A204.1 (cell line): ENCODE data around the gene ENAH.
"Not testable (repeated sequence)": the region's sequence is repeated elsewhere in the genome, so short reads cannot be mapped to it uniquely, and the experiment has no call there.

Experiments used
- FAIRE-seq: peaks from 2 replicates; lab custom pipeline; 2012; peaks lifted over from hg19 to GRCh38; lab: Jason Lieb, UNC

Gene ENAH

DNA sequence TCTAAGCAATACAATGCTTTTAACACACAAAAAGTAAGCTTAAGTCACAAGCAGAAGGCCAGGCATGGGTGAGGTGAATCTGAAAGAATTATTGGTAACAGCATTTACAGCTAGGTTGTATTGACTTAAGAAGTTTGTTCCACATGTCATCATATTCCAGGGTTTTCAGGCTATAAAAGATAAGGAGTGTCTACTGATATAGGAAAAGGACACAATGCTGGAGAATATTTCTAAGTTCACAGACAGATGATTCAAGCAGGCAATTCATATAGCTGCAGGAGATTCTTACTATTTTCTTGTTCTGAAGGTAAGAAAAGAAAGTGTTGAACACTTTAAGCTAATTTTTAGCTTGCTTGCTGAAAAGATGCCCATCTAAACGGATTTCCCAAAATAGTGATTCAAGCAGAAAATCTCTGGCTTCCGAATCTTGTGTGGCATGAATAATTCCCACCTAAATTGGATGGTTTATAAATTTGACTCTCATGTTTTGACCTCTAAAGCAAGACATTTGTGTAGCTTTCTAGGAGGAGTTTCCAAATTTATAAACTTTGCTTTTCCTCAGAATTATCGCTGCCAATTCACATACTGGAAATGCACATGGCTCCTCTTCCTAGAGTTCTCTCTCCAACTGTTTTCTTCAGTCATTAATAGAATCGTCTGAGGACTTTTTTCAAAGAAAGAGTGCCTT lies 129.5 kb downstream of the ENAH start:
- FAIRE-seq, result no peak

DNA sequence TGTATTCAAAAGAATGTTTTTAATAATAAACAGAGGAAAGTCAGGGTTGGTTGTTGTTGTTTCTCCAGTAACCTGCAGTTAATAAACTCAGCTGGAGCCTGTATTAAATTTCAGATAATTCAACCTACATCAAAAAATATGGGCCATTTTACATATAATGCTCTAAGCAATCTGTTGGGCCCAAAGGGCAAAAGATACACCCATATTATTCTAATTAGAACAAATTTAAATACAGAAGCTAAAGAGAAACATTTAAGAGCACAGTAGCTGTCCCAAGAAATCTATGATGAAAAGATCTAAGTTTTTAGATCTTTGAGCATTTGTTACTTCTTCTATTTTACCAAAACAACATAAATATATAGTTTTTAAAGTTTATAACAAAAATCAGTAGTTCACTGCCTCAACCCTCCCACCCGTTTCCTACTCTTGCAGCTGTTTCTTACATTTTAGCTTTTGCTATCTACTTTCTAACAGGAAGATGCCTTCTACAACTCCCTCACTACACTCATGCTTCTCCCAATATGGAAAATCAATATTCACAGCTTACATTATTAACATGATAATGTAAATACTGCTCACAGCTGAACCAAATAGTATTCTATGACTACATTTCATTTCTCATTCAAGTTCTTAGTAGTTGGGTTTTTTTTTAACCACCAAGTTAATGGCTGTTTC lies 130.2 kb downstream of the ENAH start:
- no peak for FAIRE-seq

DNA sequence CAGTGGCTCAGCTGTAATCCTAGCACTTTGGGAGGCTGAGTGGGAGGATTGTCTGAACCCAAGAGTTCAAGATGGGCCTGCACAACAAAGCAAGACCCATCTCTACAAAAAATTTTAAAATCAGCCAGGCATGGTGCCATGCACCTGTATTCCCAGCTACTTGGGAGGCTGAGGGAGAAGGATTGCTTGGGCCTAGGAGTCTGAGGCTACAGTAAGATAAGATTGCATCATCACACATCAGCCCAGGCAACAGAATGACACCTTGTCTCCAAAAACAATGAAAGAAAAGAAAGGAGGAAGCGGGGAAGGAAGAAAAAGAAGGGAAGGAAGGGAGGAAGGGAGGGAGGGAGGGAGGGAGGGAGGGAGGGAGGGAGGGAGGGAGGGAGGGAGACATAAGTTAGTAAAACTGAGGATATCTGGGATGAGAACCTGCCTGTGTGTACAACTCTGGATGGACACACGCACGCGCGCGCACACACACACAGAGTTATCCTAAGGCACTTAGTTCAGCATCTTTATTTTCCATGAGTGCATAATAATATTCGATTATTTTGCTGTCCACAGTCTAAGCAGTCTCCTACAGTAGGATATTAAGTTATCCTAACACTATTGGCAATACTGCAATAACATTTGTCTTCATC lies 132.2 kb downstream of the ENAH start:
- FAIRE-seq, result no peak

DNA sequence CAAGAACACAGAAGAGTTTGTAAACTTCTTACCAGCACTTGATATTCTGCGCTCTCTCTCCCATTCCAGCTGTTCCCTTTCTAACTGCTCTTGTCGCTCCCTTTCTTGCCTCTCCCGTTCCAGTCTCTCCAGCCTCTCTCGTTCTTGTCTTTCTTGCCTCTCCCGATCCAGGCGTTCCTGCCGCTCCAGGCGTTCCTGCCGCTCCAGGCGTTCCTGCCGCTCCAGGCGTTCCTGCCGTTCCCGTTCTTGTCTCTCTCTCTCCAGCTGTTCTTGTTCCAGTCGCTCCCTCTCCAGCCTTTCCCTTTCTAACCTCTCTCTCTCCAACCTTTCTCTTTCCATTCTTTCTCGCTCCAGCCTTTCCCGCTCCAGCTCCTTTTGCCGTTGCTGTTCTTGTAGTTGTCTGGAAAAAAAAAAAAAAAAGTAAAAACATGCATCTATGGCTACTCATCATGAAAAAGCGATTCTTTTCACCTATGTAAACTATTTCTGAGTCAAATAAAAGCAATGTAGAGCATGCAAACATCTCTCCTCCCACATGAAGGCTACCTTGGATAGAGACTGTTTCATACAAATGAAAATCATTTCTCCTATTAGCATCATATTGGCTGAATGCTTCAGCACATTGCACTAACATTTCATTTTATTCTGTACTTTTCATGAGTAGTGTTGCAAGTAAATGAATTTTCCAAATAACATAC lies 133.6 kb downstream of the ENAH start:
- FAIRE-seq, result no peak

DNA sequence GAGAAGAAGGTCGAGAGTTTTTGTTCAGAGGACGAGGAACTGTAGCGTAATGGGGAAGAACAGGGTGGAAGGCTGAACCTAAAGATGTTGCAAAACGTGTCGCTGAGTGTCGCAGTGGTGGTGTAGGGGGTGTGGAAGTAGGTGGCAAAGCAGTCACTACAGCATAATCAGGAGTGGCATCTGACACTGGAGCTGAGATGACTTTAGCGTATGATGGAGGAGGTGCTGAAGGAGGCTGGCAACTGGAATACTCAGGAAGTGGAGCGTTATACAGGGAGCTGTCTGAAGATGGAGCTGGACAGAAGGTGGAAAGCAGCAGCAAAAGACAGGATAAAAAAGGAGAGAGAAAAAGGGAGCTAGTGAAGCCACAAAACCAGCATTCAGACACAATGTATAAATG lies 135.2 kb downstream of the ENAH start:
- no peak for FAIRE-seq

DNA sequence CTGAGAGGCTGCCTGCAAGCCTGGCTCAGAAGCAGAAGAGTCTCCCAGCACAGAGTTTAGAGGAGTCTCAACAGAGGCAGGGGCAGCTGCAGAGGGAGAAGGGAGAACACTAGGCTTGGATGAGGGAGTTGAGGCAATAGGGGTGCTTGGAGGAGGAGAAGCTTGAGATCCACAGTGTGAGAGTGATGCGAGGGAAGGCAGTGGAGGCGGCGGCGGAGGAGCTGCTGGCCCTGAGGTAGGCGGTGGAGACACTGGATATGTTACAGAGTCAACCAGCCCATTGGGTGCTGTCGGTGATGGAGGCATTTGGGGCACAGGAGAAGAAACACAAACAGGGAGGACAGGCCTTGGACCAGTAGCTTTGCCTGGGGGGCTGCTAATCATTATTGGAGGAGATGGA lies 135.7 kb downstream of the ENAH start:
- FAIRE-seq, result no peak

DNA sequence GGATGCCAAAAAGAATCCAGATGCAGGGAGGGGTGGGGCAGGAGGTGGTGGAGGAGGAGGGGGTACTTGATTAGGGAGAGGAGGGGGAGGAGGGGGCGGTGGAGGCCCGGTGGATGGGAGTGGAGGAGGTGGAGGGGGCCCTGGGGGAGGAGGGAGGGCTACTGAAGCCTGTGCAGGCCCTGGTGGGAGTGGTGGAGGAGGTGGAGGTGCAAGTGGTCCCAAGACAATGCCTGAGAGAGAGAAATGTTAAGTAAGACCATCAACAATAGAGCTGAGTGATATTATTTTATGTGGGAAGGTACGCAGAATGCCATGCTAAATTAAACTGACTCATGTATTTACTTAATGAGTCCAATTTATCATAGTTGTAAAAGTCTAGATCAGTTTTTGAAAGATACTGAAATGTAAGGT lies 138.2 kb downstream of the ENAH start:
- FAIRE-seq, result no peak

DNA sequence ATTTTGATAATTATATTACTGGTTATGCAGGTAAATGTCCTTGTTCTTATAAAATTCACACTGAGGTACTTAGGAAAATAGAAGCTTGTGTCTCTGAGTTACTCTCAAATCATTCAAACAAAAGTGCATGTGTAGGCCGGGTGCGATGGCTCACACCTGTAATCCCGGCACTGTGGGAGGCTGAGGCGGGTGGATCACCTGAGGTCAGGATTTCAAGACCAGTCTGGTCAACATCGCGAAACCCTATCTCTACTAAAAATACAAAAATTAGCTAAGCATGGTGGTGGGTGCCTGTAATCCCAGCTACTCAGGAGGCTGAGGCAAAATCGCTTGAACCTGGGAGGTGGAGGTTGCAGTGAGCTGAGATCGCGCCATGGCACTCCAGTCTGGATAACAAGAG lies 139.3 kb downstream of the ENAH start:
- FAIRE-seq, result not testable (repeated sequence)

DNA sequence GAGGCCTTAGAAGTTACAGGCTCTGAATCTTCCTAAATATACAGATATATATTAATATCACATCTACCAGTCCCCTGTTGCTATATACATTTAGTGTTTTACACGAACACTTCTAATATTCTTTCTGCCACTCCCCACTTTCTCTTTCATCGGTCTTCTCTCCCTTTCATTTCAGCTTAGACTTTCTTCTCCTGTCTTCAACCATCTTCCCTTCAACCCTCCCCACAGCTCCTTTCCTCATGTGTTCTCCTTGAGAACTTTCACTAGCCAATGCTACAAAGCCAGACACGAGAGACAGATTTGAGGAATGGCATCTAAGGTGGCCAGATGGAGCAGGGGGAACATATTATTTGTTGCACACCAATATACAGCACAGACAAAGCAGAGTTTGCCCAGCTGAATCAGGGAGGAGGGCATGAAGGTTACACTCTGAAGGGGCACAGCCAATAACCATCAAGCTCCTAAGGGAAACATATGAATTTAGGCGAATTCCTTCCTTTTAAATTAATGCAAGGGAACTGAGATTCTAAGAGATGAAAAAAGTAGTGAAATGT lies 141.0 kb downstream of the ENAH start:
- FAIRE-seq, result no peak

DNA sequence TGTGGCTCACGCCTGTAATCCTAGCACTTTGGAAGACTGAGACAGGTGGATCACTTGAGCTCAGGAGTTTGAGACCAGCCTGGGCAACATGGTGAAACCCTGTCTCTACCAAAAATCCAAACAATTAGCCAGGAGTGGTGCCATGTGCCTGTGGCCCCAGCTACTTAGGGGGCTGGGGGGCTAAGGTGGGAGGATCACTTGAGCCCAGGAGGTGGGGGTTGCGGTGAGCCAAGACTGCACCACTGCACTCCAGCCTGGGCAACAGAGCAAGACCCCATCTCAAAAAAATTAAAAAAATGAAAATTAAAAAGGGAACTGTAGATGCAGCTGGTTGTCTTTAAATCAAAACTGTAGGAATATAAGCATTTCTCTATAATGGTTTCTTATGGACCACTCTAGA lies 142.2 kb downstream of the ENAH start:
- not testable (repeated sequence) for FAIRE-seq

DNA sequence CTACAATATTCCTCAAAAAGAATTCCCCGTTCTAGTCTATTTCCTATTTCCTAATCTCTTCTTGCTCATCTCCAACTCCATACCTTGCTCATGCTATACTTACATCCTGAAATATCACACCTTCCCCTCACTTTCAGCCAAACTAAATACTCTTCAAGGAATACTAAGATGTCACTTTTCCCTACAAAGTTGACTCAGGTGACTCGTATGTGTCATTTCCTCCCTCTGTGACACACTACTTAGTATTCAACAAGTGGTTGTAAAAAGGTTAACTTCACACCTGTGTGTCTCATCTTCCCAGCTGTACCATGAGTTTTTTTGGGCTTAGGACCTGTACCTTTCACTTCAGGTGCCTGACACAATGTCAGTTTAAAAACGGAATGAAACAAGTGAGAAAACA lies 143.2 kb downstream of the ENAH start:
- no peak for FAIRE-seq

DNA sequence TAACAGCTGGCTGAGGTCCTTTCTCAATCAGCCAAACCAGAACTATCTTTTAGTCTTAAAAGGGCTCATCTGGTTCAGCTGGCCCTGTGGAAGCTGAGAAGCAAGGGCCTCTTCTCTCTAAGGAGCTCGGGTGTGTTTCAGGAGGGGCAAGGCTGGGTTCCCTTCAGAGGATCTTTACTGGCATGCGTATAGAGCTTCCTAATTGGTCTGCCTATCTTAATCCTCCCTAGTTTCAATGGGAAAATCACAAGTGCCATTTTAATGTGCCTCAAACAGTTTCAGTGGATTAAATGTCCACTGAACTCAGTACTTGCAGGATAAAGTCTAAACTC lies 143.6 kb downstream of the ENAH start:
- no peak for FAIRE-seq

DNA sequence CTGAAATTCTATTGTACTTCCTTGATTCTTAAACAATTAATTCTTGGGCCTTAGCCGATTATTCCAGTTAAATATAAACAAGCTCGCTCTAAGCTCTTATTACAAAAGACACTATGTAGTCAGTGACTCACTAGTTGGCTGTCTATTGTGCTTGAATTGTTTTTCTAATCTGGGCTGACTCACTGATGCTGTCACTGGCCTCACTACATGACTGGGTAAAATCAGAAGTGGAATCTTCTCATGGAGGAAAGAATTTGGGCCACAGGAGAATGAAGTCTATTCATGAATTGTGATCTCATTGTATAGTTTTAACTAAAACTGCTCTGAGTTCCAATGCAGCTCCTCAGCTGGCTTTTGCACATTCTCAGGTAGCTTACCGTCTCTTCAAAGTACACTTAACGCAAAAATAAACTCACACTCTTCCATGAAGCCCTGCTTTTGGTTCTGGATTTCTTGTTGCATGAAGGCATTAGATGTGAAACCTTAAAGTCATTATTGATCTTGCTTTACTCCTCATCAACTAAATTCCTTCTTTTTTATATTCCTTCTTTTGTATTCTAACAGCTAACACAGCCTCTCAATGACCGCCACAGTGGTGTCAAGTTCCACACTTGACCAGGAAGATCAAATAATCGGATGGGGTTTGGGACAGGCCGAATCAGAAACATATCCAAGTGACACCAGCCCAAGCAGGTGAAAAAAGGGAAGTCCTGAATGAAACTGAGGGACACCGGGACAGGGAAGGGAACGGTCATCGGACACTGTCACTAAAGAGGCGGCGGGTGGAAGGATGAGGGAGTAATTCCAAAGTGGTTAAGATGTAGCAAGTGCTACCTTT lies 144.2 kb downstream of the ENAH start:
- no peak for FAIRE-seq

DNA sequence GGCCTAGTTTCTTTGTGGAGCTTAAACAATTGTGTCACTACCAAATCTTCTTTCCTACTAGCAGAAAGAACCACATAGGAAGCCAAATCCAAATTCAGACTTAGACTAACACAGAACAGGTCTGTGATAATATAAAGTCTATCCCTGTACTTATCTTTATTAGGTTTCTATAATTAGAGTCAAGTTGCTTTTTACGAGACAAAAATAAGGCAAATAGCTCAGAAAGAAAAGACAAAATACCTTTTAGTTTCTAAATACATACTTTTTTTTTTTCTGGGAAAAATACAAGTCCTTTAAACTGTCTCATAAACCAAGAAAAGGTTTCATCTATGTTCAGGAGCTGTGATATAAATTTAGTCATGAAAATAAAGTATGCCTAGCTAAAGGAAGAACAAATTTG lies 146.2 kb downstream of the ENAH start:
- no peak for FAIRE-seq

DNA sequence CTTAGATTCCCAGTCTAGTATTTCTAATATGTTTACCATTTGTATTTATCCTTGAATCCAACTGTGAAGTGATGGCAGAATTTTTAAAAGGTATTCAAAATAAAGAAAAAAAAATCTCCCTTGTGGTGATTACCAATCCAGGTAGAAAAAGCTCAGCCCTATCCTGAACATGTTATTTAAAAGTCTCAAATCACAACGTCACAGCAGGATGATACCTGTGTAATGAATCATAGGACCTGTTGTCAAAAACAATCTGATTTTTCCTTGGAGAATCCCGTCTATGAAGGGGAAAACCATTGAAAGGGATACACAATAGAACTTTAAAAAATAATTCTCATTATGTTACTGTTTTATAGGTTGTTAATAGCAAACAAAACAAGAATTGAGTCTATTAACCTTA lies 148.1 kb downstream of the ENAH start:
- FAIRE-seq, result no peak

DNA sequence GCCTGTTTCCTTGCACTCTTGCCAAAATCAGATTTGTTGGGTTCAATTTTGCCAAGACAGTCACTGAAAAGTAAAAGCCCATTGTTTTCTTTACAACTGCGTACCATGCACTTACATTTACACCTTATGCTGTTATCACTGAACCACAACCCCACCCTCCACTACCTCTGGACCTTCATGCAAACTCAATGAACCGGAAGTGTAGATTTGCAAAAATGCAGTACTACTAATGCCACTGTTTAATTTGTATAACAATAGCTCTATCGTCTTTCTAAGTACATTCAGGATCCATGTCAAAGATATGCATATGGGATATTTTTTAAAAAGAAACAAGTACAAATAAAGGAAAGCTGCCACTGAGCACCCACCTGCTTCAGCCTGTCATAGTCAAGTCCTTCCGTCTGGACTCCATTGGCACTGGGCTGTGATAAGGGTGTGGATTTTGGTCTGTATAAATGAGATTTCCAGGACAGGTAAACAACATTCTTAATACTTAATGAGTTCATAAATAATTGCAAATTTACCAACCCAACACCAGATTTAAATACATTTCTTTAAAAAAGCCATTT lies 152.2 kb downstream of the ENAH start:
- no peak for FAIRE-seq

DNA sequence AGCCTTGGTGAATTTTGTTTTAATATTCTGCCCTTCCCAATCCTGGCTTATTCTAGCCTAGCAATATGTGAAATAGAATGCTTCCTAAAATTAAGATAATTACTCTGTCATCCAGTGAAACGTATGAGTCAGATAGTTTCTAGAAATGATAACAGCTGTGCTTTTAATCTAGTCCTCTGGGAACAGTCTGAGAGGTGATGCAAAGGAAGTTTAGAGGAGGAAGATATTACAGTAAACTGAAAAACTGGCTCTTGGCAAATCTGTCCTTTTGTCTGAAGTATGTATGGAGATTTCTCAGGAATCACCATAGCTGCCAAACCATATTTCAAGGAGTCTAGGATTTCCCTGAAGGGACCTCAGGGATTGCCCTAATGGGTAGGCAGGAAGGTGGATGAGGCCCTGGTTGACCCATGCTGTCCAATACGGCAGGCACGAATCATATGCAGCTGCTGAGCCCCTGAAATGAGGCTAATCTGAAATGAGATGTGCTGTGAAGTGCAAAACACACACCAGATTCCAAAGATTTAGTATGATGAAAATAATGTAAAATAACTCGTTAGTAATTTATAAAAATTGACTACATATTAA lies 154.3 kb downstream of the ENAH start:
- FAIRE-seq, result no peak

DNA sequence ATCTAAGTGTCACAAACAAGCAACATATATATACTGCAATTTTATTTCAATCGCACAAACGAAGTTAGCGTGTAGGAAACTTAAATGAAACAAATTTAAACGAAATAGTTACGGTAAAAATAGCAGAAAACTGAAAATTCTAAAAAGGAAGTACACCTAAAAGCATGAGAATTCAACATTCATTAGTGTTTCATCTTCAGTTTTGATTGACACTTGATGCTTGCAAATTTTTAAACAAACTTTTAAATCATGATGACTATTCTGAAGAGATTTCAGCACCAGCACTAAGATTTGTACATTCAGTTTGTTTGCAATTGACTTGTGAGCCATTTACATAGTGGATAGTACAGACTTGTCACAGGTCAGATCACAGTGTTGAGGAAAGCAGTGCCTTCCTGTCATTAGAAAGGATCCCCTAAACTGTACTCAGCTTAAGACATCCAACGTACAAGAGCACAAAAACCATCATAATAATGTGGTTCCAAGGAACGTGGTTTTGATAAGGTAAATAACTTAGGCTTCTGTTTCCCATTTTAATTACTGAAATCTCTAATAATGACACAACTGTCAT lies 158.0 kb downstream of the ENAH start:
- peak; percentile 55 for FAIRE-seq

DNA sequence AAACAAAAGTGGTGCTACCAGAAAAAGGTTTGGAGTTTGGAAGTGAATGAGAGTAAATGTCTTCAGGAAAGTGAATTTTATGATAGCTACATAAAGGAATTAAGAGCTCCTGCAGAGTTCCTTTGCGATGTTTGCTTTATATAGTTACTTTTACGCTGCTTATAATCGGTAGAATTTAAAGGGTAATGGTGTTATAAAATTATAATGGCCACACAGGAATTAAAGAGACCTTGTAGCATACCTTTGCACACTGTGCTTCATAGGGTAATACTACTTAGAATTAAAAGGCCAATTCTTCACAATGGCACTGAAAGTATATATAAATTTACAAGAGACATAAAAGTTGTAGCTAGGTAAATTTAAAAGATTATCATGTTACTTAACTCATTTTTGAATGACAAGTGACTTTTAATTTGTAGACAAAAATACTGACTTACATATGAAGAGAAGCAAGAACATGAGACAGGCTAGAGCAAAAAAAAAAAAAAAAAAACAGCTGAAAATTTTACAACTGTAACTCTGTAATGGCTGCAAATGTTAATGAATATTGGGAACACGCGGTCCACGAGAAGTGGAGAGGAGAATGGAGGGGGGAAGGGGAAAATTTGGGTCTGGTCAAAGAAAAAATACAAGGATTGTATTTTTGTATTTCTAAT lies 159.2 kb downstream of the ENAH start:
- no peak for FAIRE-seq

DNA sequence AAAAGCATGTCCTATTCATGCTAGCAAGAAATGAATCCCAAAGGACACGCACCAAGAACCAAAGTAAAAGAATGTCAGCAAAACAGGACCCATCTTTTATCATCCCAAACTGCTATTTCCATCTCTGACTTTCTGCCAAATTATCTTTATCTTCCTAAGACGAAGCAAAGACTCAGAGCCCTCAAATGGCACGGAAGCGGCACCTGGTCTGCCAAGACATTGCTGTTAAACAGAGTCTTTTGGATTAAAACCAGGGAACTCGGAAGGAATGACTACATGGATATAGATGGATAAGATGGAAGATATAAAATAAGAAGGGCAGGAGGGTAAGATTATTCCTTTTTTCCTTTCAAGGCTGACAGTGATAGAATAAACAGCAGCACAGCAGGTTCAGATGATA lies 164.2 kb downstream of the ENAH start:
- no peak for FAIRE-seq
